H9 (cell line): Measurements from ENCODE around the gene OR52I1. TPM values are rescaled to one million over a fixed set of nuclear protein-coding genes. Genes with fewer than 3 reads are reported as not detected.

Source experiments
- DNase-seq: peaks from one replicate; pipeline ENCODE4 v3.0.0-alpha.2; 2017
- H2AFZ ChIP-seq: one replicate; pipeline ENCODE4 v1.6.1; 2013; ENCODE audit warnings: mild to moderate bottlenecking, low read length, control low read depth, moderate library complexity
- H2AK5ac ChIP-seq: 2 replicates; pipeline ENCODE4 v1.6.1; 2013; ENCODE audit warnings: low read length, control low read depth, mixed read lengths; ENCODE audit not compliant: insufficient read length
- H2BK120ac ChIP-seq: one replicate; pipeline ENCODE4 v1.6.1; 2013; ENCODE audit warnings: low read depth, mild to moderate bottlenecking, low read length, control low read depth, inconsistent platforms; ENCODE audit not compliant: poor library complexity, severe bottlenecking
- H2BK12ac ChIP-seq: 2 replicates; pipeline ENCODE4 v1.6.1; 2013; ENCODE audit warnings: low read length, control low read depth, mixed read lengths, low read depth; ENCODE audit not compliant: insufficient read length
- H2BK15ac ChIP-seq: 2 replicates; pipeline ENCODE4 v1.6.1; 2013; ENCODE audit warnings: low read depth, low read length, control low read depth
- H2BK20ac ChIP-seq: one replicate; pipeline ENCODE4 v1.6.1; 2013; ENCODE audit warnings: low read depth, mild to moderate bottlenecking, low read length, control low read depth, inconsistent platforms; ENCODE audit not compliant: poor library complexity, severe bottlenecking
- H2BK5ac ChIP-seq: 2 replicates; pipeline ENCODE4 v1.6.1; 2013; ENCODE audit warnings: low read length, control low read depth, mixed read lengths; ENCODE audit not compliant: insufficient read length
- H3K14ac ChIP-seq: 2 replicates; pipeline ENCODE4 v1.6.1; 2013; ENCODE audit warnings: low read length, control low read depth; ENCODE audit not compliant: insufficient read depth
- H3K18ac ChIP-seq: 2 replicates; pipeline ENCODE4 v1.6.1; 2013; ENCODE audit warnings: low read depth, mild to moderate bottlenecking, mixed read lengths, low read length, control low read depth; ENCODE audit not compliant: insufficient read length
- H3K23ac ChIP-seq: 2 replicates; pipeline ENCODE4 v1.6.1; 2013; ENCODE audit warnings: low read length, control low read depth, mixed read lengths, low read depth; ENCODE audit not compliant: insufficient read length
- H3K23me2 ChIP-seq: 2 replicates; pipeline ENCODE4 v1.6.1; 2013; ENCODE audit warnings: low read depth, mild to moderate bottlenecking, mixed read lengths, low read length, control low read depth; ENCODE audit not compliant: insufficient read length, poor library complexity, severe bottlenecking
- H3K27ac ChIP-seq: 2 replicates; pipeline ENCODE4 v1.5.1; 2013; ENCODE audit warnings: low read length, control low read depth, mixed read lengths, low read depth; ENCODE audit not compliant: insufficient read length
- H3K27me3 ChIP-seq: 2 replicates; pipeline ENCODE4 v1.6.1; 2013; ENCODE audit warnings: low read length, control low read depth, inconsistent platforms; ENCODE audit not compliant: insufficient read depth
- H3K4ac ChIP-seq: 2 replicates; pipeline ENCODE4 v1.6.1; 2013; ENCODE audit warnings: low read depth, mild to moderate bottlenecking, control low read depth, inconsistent platforms, low read length, moderate library complexity
- H3K4me1 ChIP-seq: 2 replicates; pipeline ENCODE4 v1.6.1; 2013; ENCODE audit warnings: low read length, control low read depth, inconsistent platforms; ENCODE audit not compliant: insufficient read depth
- H3K4me2 ChIP-seq: 2 replicates; pipeline ENCODE4 v1.6.1; 2013; ENCODE audit warnings: low read length, control low read depth, mixed read lengths; ENCODE audit not compliant: insufficient read length, insufficient read depth
- H3K56ac ChIP-seq: 2 replicates; pipeline ENCODE4 v1.6.1; 2013; ENCODE audit warnings: low read depth, mild to moderate bottlenecking, mixed read lengths, low read length, control low read depth; ENCODE audit not compliant: insufficient read length
- H3K79me1 ChIP-seq: 2 replicates; pipeline ENCODE4 v1.6.1; 2013; ENCODE audit warnings: low read depth, mild to moderate bottlenecking, moderate library complexity, low read length, control low read depth, inconsistent platforms; ENCODE audit not compliant: insufficient read depth, poor library complexity, severe bottlenecking
- H3K79me2 ChIP-seq: 2 replicates; pipeline ENCODE4 v1.6.1; 2013; ENCODE audit warnings: low read length, control low read depth, inconsistent platforms; ENCODE audit not compliant: insufficient read depth
- H3K9ac ChIP-seq: 2 replicates; pipeline ENCODE4 v1.6.1; 2013; ENCODE audit warnings: low read length, control low read depth, mixed read lengths; ENCODE audit not compliant: insufficient read length; ENCODE audit errors: extremely low read depth
- H3K9me3 ChIP-seq: one replicate; pipeline ENCODE4 v1.6.1; 2013; ENCODE audit warnings: low read depth, low read length, inconsistent platforms; ENCODE audit not compliant: control insufficient read depth
- H3T11ph ChIP-seq: one replicate; pipeline ENCODE4 v1.6.1; 2013; ENCODE audit warnings: mild to moderate bottlenecking, low read length, control low read depth, inconsistent platforms
- H4K20me1 ChIP-seq: one replicate; pipeline ENCODE4 v1.6.1; 2013; ENCODE audit not compliant: control insufficient read depth, insufficient read length, insufficient read depth
- H4K5ac ChIP-seq: 2 replicates; pipeline ENCODE4 v1.6.1; 2013; ENCODE audit warnings: low read depth, mild to moderate bottlenecking, mixed read lengths, low read length, control low read depth; ENCODE audit not compliant: insufficient read length
- H4K8ac ChIP-seq: replicated peaks from 2 replicates; pipeline ENCODE4 v1.6.1; 2013; ENCODE audit warnings: low read length, control low read depth, mixed read lengths, low read depth; ENCODE audit not compliant: insufficient read length
- H4K91ac ChIP-seq: 2 replicates; pipeline ENCODE4 v1.6.1; 2013; ENCODE audit warnings: low read depth, mild to moderate bottlenecking, moderate library complexity, mixed read lengths, low read length, control low read depth; ENCODE audit not compliant: insufficient read length
- H3K27ac Mint-ChIP-seq, 3 experiments: 2 replicates in 2 of 3; 3 replicates in 1 of 3; pipeline ENCODE4 v1.8.0; 2020 to 2021; ENCODE audit warnings: mixed read lengths in 3 of 3, mild to moderate bottlenecking in 1 of 3, moderate library complexity in 1 of 3
- H3K27me3 Mint-ChIP-seq: 2 replicates; pipeline ENCODE4 v1.8.0; 2021; ENCODE audit warnings: low read depth, mild to moderate bottlenecking, moderate library complexity, mixed read lengths
- H3K36me3 Mint-ChIP-seq, 3 experiments: 2 replicates in 2 of 3; 3 replicates in 1 of 3; pipeline ENCODE4 v1.8.0; 2020 to 2021; ENCODE audit warnings: low read depth in 3 of 3, mixed read lengths in 3 of 3; ENCODE audit not compliant: insufficient read depth in 1 of 3
- H3K4me1 Mint-ChIP-seq, 2 experiments: 2 replicates each; pipeline ENCODE4 v1.8.0; 2020; ENCODE audit warnings: mixed read lengths in 2 of 2
- H3K4me3 Mint-ChIP-seq, 2 experiments: 2 replicates in 1 of 2; 3 replicates in 1 of 2; pipeline ENCODE4 v1.8.0; 2020 to 2021; ENCODE audit warnings: mild to moderate bottlenecking in 2 of 2, mixed read lengths in 2 of 2, moderate library complexity in 1 of 2
- H3K9me3 Mint-ChIP-seq, 2 experiments: 2 replicates in 1 of 2; 3 replicates in 1 of 2; pipeline ENCODE4 v1.8.0; 2020; ENCODE audit warnings: mild to moderate bottlenecking in 2 of 2, mixed read lengths in 2 of 2, moderate library complexity in 1 of 2
- CTCF ChIP-seq: fragments of 200-600 bp; sonication (generic); conservative IDR thresholded peaks from 3 replicates; pipeline ENCODE4 v1.8.0; 2021; ENCODE audit warnings: antibody characterized with exemption, mild to moderate bottlenecking
- WGBS: extraction: QIAGEN DNeasy Blood & Tissue Kit; methylation state at CpG from one replicate; pipeline ENCODE4 v1.1.7; 2013; ENCODE audit warnings: missing lambda C conversion rate, low lambda C conversion rate, mixed read lengths; ENCODE audit not compliant: insufficient read length; ENCODE audit errors: extremely low coverage; 5-methylcytosine and 5-hydroxymethylcytosine counted together
- total RNA-seq: library from RNA; stranded (reverse); gene quantifications from 2 replicates; pipeline ENCODE4 v1.2.1, GENCODE V29; 2021

Gene OR52I1
- total RNA-seq, 1 experiment from 2014 or later = not detected

- H3K9me3 ChIP-seq = no peaks in the 10 kb centered on the region
- no peaks in the 10 kb centered on the region for H3K79me2 ChIP-seq
- no peak overlapping the region for H4K91ac ChIP-seq
- H3K56ac ChIP-seq = no peak overlapping the region
- Mint-ChIP-seq H3K36me3 (0 out of 7 replicates have a peak, but pooled peaks cover 0 to 3% (median 0%) of the 10 kb centered on the region in 3 experiments), H3K9me3 (peaks cover 3% of the 10 kb centered on the region in 2 experiments), H3K27ac (no peak overlapping the region), H3K4me1 (peaks cover 4 to 6% of the 10 kb centered on the region in 2 experiments), H3K27me3 (peaks cover 21% of the 10 kb centered on the region), H3K4me3 (no peak overlapping the region)
- no peak overlapping the region for H3K14ac ChIP-seq
- H3K27me3 ChIP-seq = no peaks in the 10 kb centered on the region
- no peak overlapping the region for H2BK12ac ChIP-seq
- no peak overlapping the region for H2BK20ac ChIP-seq
- no peak overlapping the region for H4K5ac ChIP-seq
- H2BK120ac ChIP-seq = no peak overlapping the region
- H4K8ac ChIP-seq = no peak overlapping the region
- H2AFZ ChIP-seq = no peak overlapping the region
- H2BK15ac ChIP-seq = no peak overlapping the region
- no peak overlapping the region for H3K18ac ChIP-seq
- no peaks in the 10 kb centered on the region for H3K23me2 ChIP-seq
- no peak overlapping the region for H3K9ac ChIP-seq
- no peak overlapping the region for H3K27ac ChIP-seq
- H2BK5ac ChIP-seq = no peak overlapping the region
- no peak overlapping the region for H3K4ac ChIP-seq
- no peak overlapping the region for H3T11ph ChIP-seq
- no peak for TF ChIP-seq CTCF
- DNase-seq = no peak
- no peak overlapping the region for H3K4me2 ChIP-seq
- no peaks in the 10 kb centered on the region for H3K79me1 ChIP-seq
- H3K23ac ChIP-seq = no peak overlapping the region
- H3K4me1 ChIP-seq = no peaks in the 10 kb centered on the region
- WGBS = no CpG with 5 or more reads among the region's 2 CpGs
- H2AK5ac ChIP-seq = no peak overlapping the region
- no peaks in the 10 kb centered on the region for H4K20me1 ChIP-seq
Measured at GRCh38 chr11:4611986-4612385, 18.1 kb downstream of the OR52I1 start.
